ENCODE data around the gene IL12B. TPM values are rescaled to one million over a fixed set of nuclear protein-coding genes. Genes with fewer than 3 reads are reported as not detected.

The IL12B gene
- polyA plus RNA-seq, 1 donor (not counting 4 experiments of a cell fraction or from before 2014, with no cell fraction given) = not detected

- H4K20me1 ChIP-seq (ENCODE audit: control insufficient read depth, extremely low read depth, insufficient read depth, low read length) = no peaks in the 10 kb centered on the region
- no peak overlapping the region for H2AFZ ChIP-seq (ENCODE audit: control insufficient read depth, low read length)
- H3K27ac ChIP-seq (ENCODE audit: control insufficient read depth, insufficient read depth, low read length) = no peak overlapping the region
- H3K36me3 ChIP-seq (ENCODE audit: control insufficient read depth in 2 of 2, extremely low read depth in 1 of 2, insufficient read depth in 2 of 2, low read length in 2 of 2) = no peaks in the 10 kb centered on the region
- DNase-seq (ENCODE audit: low read depth, low spot score) = no peak
- dilution Hi-C loops (cut with MboI; ENCODE audit: extremely low pct_ligation_motif_present, low sequenced_read_pairs) = no loop called here
- no peaks in the 10 kb centered on the region for H3K9me1 ChIP-seq (ENCODE audit: control insufficient read depth, extremely low read depth, insufficient read depth, low read length)
- no peak overlapping the region for H3K4me2 ChIP-seq (ENCODE audit: control insufficient read depth, extremely low read depth, insufficient read depth, low read depth, low read length)
- FAIRE-seq = peak; percentile 81
- H3K4me3 ChIP-seq (ENCODE audit: control insufficient read depth in 2 of 3, extremely low read depth in 1 of 3, insufficient read depth in 2 of 3, low read depth in 1 of 3, low read length in 3 of 3) = no peak overlapping the region
- peaks cover 52% of the 10 kb centered on the region for H3K4me1 ChIP-seq (ENCODE audit: control insufficient read depth, extremely low read depth, insufficient read depth, low read length)
- no peaks in the 10 kb centered on the region for H3K27me3 ChIP-seq (ENCODE audit: control insufficient read depth, extremely low read depth, insufficient read depth, low read length)
- H3K79me2 ChIP-seq (ENCODE audit: control insufficient read depth, insufficient read depth, low read length) = no peaks in the 10 kb centered on the region
- TF ChIP-seq EZH2 (IDR thresholded peaks at IDR 0.05; ENCODE audit: low read length) (no peak), CTCF (optimal IDR thresholded peaks at IDR 0.05 in 1 of 3, IDR thresholded peaks at IDR 0.05 in 1 of 3, conservative IDR thresholded peaks at IDR 0.05 in 1 of 3; ENCODE audit: extremely low read depth in 1 of 3, insufficient read depth in 2 of 3, low read length in 3 of 3) (no peak)
- H3K9ac ChIP-seq (ENCODE audit: control insufficient read depth, extremely low read depth, insufficient read depth, low read length) = no peak overlapping the region
- H3K9me3 ChIP-seq (ENCODE audit: control insufficient read depth, low read depth, low read length) = peaks cover 3% of the 10 kb centered on the region
These were observed 10.2 kb upstream of the IL12B start for GRCh38 chr5:159340511-159340910.

GRCh38 chr5:159339460-159339859, 9.2 kb upstream of the IL12B start:
- Histone ChIP-seq H3K79me2 (ENCODE audit: control insufficient read depth, insufficient read depth, low read length) (no peaks in the 10 kb centered on the region), H3K4me2 (ENCODE audit: control insufficient read depth, extremely low read depth, insufficient read depth, low read depth, low read length) (peak overlapping the region; percentile 36), H3K9ac (ENCODE audit: control insufficient read depth, extremely low read depth, insufficient read depth, low read length) (no peak overlapping the region), H3K36me3 (ENCODE audit: control insufficient read depth in 2 of 2, extremely low read depth in 1 of 2, insufficient read depth in 2 of 2, low read length in 2 of 2) (no peaks in the 10 kb centered on the region), H3K4me3 (ENCODE audit: control insufficient read depth in 2 of 3, extremely low read depth in 1 of 3, insufficient read depth in 2 of 3, low read depth in 1 of 3, low read length in 3 of 3) (no peak overlapping the region), H4K20me1 (ENCODE audit: control insufficient read depth, extremely low read depth, insufficient read depth, low read length) (no peaks in the 10 kb centered on the region), H2AFZ (ENCODE audit: control insufficient read depth, low read length) (no peak overlapping the region), H3K9me3 (ENCODE audit: control insufficient read depth, low read depth, low read length) (peaks cover 2% of the 10 kb centered on the region), H3K27me3 (ENCODE audit: control insufficient read depth, extremely low read depth, insufficient read depth, low read length) (no peaks in the 10 kb centered on the region), H3K9me1 (ENCODE audit: control insufficient read depth, extremely low read depth, insufficient read depth, low read length) (no peaks in the 10 kb centered on the region), H3K4me1 (ENCODE audit: control insufficient read depth, extremely low read depth, insufficient read depth, low read length) (peaks cover 52% of the 10 kb centered on the region), H3K27ac (ENCODE audit: control insufficient read depth, insufficient read depth, low read length) (no peak overlapping the region)
- TF ChIP-seq EZH2 (IDR thresholded peaks at IDR 0.05; ENCODE audit: low read length) (no peak), CTCF (optimal IDR thresholded peaks at IDR 0.05 in 1 of 3, IDR thresholded peaks at IDR 0.05 in 1 of 3, conservative IDR thresholded peaks at IDR 0.05 in 1 of 3; ENCODE audit: extremely low read depth in 1 of 3, insufficient read depth in 2 of 3, low read length in 3 of 3) (no peak)
- FAIRE-seq (peak; percentile 71), DNase-seq (ENCODE audit: low read depth, low spot score) (no peak)
- dilution Hi-C loops (cut with MboI; ENCODE audit: extremely low pct_ligation_motif_present, low sequenced_read_pairs) = no loop called here
